GM21576 (cell line): ENCODE data around the gene ZNRF3.
"Not testable (repeated sequence)": the region's sequence is repeated elsewhere in the genome, so short reads cannot be mapped to it uniquely, and the experiment has no call there.

Experiments
- ATAC-seq: cut with Tn5 transposase; IDR thresholded peaks from one replicate; pipeline ENCODE4 v1.9.1; 2021; ENCODE audit warnings: mild to moderate bottlenecking, moderate library complexity; ENCODE audit not compliant: unreplicated experiment

Gene ZNRF3

GRCh38 chr22:28929197-28929596, 45.8 kb downstream of the ZNRF3 start:
- no peak for ATAC-seq

- no peak for ATAC-seq
These were observed 47.1 kb downstream of the ZNRF3 start for GRCh38 chr22:28930357-28931007.

GRCh38 chr22:28931844-28932567, 48.6 kb downstream of the ZNRF3 start:
- no peak for ATAC-seq

GRCh38 chr22:28933321-28933720, 49.9 kb downstream of the ZNRF3 start:
- ATAC-seq: no peak

- ATAC-seq: no peak
These were observed 50.7 kb downstream of the ZNRF3 start for GRCh38 chr22:28934026-28934425.

- ATAC-seq: no peak
These were observed 51.8 kb downstream of the ZNRF3 start for GRCh38 chr22:28935140-28935539.

GRCh38 chr22:28935713-28936112, 52.3 kb downstream of the ZNRF3 start:
- ATAC-seq: no peak

GRCh38 chr22:28936200-28936599, 52.8 kb downstream of the ZNRF3 start:
- no peak for ATAC-seq

DNA sequence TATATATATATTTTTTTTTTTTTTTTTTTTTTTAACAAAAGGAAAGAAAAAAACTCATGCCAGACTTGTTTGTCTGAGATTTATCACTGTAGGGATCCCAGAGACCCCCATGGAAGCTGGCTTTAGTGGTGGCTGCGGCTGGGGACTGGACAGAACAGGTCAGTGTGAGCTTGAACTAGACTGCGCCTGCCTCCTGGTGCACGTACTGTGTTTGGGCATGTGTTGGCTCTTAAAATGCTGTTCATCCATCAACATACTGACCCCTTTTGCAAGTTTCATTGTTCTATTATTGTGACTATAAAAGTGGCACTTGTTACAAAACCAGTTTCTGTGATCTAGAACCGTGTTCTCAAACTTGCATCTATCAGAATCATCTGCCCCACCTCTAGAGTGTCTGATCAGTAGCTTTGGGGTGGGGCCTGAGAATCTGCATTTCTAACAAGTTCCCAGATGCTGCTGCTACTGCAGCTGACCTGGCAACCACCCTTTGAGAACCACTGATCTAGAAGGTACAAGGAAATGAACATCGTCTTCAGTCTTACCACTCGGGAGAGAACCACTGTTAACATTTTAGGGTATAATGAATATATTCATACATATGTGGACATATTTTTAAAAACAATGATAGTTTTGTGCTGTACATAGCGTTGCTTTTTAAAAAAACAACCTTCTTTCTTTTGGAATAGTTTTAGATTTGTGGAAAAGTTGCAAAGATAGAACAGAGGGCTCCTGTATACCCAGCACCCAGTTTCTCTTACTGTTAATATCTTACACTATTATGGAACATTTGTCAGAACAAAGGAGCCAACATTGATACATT, 54.0 kb downstream of the ZNRF3 start:
- ATAC-seq: no peak

- no peak for ATAC-seq
These were observed 55.0 kb downstream of the ZNRF3 start for GRCh38 chr22:28938286-28938833.

DNA sequence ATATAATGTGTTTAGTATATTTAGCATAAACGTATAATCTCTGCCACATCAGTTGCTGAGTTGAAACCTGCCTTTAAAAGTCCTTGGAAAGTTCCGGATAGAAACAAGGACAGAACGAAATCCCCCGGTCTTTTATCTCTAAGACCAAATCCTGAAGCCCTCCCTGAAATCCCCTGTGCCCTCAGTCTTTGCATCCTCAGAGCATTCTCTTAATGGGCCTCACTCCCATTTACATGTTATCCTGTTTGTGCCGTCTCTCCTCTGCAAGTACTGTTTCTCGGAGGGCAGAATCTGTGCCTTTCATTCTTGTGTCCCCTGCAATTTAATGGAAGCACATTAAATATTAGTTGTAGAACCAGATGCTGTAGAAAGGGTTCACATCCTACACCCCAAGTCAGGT, 56.0 kb downstream of the ZNRF3 start:
- no peak for ATAC-seq

DNA sequence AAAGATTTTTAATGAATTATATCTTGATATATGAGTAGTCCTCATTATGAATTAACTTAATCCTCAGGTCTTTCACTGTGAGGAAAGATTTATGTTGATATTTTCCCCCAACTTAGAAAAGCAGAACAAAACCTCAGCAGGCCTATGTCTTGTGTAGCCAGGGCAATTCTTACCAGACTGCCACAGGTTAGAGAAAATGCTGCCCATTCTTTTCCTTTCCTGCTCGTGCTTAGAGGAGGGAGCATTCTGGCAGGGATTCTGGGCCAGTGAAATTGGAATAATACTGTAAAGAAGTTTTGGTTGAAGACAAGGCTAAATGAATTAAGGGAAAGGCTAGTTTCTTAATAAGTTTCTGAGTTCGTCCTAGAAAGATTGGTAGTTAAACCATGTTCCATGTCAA, 56.6 kb downstream of the ZNRF3 start:
- no peak for ATAC-seq

DNA sequence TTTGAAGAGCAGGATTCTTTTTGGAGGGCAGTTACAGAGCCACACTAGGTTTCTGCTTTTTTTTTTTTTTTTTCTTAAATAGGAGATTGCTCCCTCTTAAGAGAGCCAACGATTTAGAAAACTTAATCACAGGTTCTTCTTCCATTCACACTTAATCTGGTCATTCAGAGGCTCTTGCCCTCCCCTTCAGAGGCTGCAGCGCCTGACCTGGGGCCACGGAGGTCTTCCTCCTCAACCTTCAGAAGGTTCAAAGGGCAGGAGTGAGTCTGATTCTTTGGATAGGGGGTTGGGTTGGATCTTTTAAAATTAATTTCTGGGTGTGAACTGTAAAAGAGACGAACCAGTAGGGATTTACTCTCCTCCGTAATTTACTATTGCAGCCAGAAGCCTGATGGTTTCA, 57.1 kb downstream of the ZNRF3 start:
- no peak for ATAC-seq

DNA sequence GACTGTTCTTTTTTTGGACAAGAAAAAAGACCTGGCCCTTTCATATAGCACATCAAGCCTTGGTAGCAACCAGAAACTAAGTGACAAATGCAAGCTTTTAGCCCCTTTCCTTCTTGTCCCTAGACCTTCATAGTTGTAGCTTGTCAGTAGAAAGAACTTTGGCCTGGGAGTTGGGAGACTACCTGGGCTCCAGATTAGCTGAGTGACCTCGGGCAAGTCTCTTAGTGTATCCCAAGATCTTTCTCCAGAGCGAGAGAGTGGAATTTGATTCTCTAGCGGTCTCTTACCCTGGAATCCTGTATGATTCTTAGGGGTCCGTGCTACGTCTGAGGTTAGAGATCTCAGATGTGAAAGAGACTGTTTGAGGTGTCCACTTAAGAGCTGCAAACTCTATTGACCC, 59.0 kb downstream of the ZNRF3 start:
- ATAC-seq: no peak

GRCh38 chr22:28942801-28943500, 59.6 kb downstream of the ZNRF3 start:
- no peak for ATAC-seq

GRCh38 chr22:28943501-28943879, 60.1 kb downstream of the ZNRF3 start:
- no peak for ATAC-seq

DNA sequence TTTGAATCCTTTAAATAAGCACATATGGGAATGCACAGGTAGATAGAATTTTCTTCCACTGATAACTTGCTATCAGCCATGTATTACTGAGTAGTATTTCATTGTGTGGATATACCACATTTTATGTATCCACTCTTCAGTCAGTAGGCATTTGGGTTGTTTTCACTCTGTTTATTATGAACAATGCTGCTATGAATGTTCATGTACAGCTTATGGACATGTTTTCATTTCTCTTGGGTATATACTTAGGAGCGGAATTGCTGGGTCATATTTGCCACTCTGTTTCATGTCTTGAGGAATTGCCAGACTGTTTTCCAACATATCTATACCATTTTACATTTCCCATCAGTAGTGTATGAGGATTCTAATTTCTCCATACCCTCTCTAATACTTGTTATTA, 63.8 kb downstream of the ZNRF3 start:
- ATAC-seq: no peak

GRCh38 chr22:28948424-28948823, 65.1 kb downstream of the ZNRF3 start:
- no peak for ATAC-seq

DNA sequence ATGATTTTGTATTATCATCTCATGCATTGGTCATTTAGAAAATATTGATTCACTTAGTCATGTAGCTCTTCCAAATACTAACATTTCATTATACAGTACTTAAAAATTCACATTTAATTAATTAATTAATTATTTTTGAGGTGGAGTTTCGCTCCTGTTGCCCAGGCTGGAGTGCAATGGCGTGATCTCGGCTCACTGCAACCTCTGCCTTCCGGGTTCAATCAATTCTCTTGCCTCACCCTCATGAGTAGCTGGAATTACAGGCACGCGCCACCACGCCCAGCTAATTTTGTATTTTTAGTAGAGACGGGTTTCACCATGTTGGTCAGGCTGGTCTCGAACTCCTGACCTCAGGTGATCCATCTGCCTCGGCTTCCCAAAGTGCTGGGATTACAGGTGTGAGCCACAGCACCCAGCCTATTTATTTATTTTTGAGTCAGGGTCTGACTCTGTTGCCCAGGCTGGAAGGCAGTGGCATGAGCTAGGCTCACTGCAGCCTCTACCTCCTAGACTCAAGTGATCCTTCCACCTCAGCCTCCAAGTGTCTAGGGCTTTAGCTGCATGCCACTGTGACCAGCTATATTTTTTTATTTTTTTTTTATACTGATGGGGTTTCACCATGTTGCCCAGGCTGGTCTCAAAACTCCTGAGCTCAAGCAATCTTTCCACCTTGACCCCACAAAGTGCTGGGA, 65.6 kb downstream of the ZNRF3 start:
- not testable (repeated sequence) for ATAC-seq

DNA sequence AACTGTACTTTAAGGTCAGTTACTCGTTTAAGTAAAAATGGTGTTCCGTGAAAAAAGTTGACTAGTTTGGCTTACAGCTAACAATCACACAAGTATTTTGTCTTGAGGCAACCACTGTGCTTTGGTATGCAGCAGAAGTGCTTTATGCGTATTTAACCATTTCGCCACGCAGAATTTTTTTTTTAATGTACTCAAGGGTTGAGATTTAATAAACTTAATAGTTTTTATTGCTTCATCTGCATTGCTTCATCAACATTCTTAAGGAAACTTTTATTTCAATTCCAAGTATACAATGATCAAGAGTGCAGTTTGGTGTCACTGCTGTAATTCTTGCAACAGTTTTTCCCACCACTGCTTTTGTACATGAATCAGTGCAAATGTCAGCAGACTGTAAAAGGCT, 66.4 kb downstream of the ZNRF3 start:
- no peak for ATAC-seq
